OCI-LY3 (cell line): ENCODE data around the gene LCK.

Source experiments
- CTCF ChIP-seq: fragments of 200-600, 300-600 bp; sonication (generic); IDR thresholded peaks from 2 replicates; pipeline ENCODE4 v1.5.1; 2014; ENCODE audit warnings: antibody characterized with exemption, low read length, low read depth
- EZH2phosphoT487 ChIP-seq: fragments of 200-600 bp; shearing (Covaris generic); IDR thresholded peaks from 2 replicates; pipeline ENCODE4 v1.6.1; 2018; ENCODE audit warnings: antibody characterized with exemption, mixed run types, low read depth

- TF ChIP-seq CTCF (no peak), EZH2phosphoT487 (no peak)
Observed at GRCh38 chr1:32329931-32330466, 78.9 kb downstream of the LCK start.
